Measurements from ENCODE around the gene CNTN3.

CNTN3 gene

DNA sequence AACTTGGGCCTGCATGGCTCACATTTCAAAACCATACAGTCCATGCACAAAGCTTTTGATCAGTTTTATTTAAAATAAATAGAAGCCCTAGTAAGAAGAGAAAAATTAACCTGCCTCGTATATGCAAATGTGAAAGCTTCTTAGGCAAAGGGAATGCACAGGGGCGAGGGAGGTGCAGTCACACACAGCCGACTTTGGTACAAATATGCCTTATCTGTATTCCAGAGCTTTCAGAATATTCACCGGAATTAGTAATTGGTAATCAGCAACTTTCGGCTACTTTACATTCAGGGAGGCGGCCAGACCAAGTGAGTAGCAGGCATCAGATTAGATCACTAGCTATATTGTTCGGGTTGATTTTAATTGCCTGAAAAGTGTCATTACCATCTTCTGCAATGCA lies 7.5 kb downstream of the CNTN3 start:
- in situ Hi-C loops (cut with MboI; ENCODE audit: low sequenced_read_pairs, unreplicated experiment): no loop called here
- TF ChIP-seq, protein P1, sequence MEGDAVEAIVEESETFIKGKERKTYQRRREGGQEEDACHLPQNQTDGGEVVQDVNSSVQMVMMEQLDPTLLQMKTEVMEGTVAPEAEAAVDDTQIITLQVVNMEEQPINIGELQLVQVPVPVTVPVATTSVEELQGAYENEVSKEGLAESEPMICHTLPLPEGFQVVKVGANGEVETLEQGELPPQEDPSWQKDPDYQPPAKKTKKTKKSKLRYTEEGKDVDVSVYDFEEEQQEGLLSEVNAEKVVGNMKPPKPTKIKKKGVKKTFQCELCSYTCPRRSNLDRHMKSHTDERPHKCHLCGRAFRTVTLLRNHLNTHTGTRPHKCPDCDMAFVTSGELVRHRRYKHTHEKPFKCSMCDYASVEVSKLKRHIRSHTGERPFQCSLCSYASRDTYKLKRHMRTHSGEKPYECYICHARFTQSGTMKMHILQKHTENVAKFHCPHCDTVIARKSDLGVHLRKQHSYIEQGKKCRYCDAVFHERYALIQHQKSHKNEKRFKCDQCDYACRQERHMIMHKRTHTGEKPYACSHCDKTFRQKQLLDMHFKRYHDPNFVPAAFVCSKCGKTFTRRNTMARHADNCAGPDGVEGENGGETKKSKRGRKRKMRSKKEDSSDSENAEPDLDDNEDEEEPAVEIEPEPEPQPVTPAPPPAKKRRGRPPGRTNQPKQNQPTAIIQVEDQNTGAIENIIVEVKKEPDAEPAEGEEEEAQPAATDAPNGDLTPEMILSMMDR (IDR thresholded peaks at IDR 0.05; ENCODE audit: borderline replicate concordance, control extremely low read depth, extremely low read depth, insufficient read depth, missing control alignments): no peak
- no peak for DNase-seq (ENCODE audit: low spot score)

DNA sequence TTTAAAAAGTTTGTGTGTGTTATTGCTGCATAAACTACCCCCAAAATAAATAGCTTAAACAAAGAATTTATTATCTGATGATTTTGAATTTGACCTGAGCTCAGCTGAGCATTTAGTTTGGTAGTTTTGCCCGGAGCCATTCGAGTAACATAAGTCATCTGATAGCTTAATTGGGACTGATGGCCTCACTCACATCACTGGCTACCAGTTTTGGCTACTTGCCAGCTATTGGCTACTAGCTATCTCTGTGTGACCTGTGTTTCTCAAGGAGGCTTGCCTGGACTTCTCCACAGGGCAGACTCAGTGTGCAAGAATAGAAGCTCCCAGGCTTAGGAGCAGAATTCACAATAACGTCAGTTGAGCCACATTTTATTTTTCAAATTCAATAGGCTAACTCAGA lies 9.0 kb downstream of the CNTN3 start:
- in situ Hi-C loops (cut with MboI; ENCODE audit: low sequenced_read_pairs, unreplicated experiment): no loop called here
- TF ChIP-seq, protein P1 (IDR thresholded peaks at IDR 0.05; ENCODE audit: borderline replicate concordance, control extremely low read depth, extremely low read depth, insufficient read depth, missing control alignments): no peak
- DNase-seq (ENCODE audit: low spot score): no peak

DNA sequence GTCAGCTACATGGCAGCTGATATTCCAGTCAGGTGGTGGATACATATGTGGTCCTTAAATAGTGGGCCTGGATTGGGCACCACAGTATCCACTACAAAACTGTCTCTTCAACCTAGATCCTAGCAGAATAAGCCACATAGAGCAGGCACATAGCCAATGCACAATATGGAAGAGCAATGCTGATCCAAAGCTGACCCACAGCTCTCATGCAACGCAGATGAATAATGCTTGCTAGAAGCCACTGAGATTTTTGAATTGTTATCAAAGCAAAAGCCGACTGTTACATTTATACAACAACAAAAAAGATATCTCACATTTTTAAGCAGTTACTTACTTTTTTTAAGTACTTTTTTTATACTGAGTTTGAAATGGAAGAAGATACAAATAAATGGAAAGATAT lies 11.2 kb downstream of the CNTN3 start:
- TF ChIP-seq, protein P1 (IDR thresholded peaks at IDR 0.05; ENCODE audit: borderline replicate concordance, control extremely low read depth, extremely low read depth, insufficient read depth, missing control alignments): no peak
- in situ Hi-C loops (cut with MboI; ENCODE audit: low sequenced_read_pairs, unreplicated experiment): no loop called here
- DNase-seq (ENCODE audit: low spot score): no peak

DNA sequence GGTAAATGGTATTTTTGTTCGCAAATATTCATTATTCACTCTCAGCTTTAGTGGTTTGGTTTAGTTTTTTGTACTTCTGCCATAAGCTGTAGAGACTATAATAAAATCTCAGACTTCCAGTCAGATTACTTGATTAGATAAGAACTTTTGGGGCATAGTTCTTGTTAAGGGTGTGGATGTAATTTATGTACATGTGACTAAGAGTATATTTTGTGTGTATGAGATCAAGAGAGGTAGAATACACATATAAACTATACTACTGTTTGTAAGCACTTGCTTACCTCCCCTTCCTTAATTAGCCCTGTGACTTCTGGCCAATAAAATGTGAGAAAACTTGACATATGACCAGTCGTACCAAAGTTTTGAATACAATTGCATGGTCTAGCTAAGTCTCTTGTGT lies 12.0 kb downstream of the CNTN3 start:
- DNase-seq (ENCODE audit: low spot score): no peak
- in situ Hi-C loops (cut with MboI; ENCODE audit: low sequenced_read_pairs, unreplicated experiment): no loop called here
- TF ChIP-seq, protein P1 (IDR thresholded peaks at IDR 0.05; ENCODE audit: borderline replicate concordance, control extremely low read depth, extremely low read depth, insufficient read depth, missing control alignments): no peak

DNA sequence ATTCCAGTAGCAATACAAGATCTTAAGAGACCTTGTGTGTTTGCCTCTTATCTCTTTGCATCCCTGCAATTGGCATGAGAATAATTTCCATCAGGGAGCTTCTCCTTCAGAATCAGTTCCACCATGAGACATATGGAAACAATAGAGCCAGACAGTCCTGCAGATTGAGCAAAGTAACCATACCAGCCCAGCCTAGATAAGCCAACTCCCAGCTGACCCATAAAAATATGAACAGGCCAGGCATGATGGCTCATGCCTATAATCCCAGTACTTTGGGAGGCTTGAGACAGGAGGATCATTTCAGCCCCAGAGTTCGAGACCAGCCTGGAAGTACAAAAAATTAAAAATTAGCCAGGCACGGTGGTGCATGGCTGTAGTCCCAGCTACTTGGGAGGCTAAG lies 12.7 kb downstream of the CNTN3 start:
- in situ Hi-C loops (cut with MboI; ENCODE audit: low sequenced_read_pairs, unreplicated experiment): no loop called here
- no peak for DNase-seq (ENCODE audit: low spot score)
- TF ChIP-seq, protein P1 (IDR thresholded peaks at IDR 0.05; ENCODE audit: borderline replicate concordance, control extremely low read depth, extremely low read depth, insufficient read depth, missing control alignments): no peak

DNA sequence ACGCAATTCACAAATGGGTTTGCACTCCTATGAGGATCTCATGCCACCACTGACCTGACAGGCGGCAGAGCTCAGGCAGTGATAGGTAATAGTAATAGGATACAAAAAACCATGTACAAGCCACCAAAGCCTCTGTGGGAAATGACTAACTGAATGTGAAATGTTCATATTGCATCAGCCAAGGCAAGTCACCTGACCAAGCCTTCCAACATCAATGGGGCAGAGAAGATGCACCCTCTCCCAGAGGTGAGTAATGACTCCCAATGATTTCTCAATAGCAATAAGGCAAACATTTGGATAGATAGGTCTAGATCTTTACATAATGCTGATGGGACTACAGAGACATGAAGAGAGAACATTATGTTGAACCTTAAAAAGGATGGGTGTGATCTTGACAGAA lies 14.9 kb downstream of the CNTN3 start:
- TF ChIP-seq, protein P1 (IDR thresholded peaks at IDR 0.05; ENCODE audit: borderline replicate concordance, control extremely low read depth, extremely low read depth, insufficient read depth, missing control alignments): no peak
- DNase-seq (ENCODE audit: low spot score): no peak
- in situ Hi-C loops (cut with MboI; ENCODE audit: low sequenced_read_pairs, unreplicated experiment): no loop called here

DNA sequence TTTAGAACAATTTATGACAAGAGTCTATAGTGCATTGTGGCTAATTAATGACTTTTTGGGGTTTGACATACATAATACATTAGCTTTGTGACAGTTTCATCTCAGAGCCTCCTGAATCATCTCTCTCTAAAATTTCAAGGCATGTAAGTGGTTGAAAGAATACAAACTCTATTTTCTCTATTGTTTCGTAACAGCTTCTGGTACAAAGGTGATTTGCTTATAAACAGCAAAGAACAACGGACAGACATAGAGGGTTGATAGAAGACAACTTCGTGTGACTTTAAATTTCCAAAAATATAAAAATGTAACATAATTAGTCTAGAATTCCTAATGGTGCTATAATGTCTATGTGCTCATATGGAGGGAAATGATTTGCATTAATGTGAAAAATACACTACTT lies 21.3 kb downstream of the CNTN3 start:
- DNase-seq (ENCODE audit: low spot score): no peak
- in situ Hi-C loops (cut with MboI; ENCODE audit: low sequenced_read_pairs, unreplicated experiment): no loop called here
- TF ChIP-seq, protein P1 (IDR thresholded peaks at IDR 0.05; ENCODE audit: borderline replicate concordance, control extremely low read depth, extremely low read depth, insufficient read depth, missing control alignments): no peak

All from GM13976 (cell line).